ENCODE measurements around the gene PANK1.
A peak's percentile ranks its signal among the peaks of the same experiment; 100 is the strongest.

Gene PANK1

DNA sequence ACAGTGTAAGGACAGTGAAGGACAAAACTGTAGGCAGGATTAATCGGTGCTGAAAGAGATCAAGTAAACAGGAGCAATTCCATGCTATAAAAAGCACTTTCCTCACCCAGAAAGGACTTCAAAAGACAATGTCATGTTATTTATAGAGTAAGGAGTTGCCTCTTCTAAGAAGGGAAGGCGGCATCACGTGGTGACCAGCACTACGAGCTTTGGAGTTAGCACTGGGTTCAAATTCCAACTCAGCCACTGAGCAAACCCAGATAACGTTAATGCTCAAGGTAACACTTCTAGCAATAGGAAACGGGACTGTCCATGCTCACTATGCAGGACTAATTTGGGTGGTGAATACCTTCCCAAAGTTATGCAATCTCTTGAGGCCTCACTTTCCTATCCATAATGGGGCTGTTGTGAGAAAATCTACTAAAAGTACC is 715 bp upstream of the PANK1 start:
- H3K4me3 ChIP-seq (ENCODE audit: low read depth, low read length), result peak overlapping the region; percentile 83
- TF ChIP-seq MYC (IDR thresholded peaks at IDR 0.05; ENCODE audit: low read depth, low read length) (no peak), POLR2A (IDR thresholded peaks at IDR 0.05; ENCODE audit: extremely low read depth, insufficient read length) (no peak)
- TF ChIP-seq, protein P1, sequence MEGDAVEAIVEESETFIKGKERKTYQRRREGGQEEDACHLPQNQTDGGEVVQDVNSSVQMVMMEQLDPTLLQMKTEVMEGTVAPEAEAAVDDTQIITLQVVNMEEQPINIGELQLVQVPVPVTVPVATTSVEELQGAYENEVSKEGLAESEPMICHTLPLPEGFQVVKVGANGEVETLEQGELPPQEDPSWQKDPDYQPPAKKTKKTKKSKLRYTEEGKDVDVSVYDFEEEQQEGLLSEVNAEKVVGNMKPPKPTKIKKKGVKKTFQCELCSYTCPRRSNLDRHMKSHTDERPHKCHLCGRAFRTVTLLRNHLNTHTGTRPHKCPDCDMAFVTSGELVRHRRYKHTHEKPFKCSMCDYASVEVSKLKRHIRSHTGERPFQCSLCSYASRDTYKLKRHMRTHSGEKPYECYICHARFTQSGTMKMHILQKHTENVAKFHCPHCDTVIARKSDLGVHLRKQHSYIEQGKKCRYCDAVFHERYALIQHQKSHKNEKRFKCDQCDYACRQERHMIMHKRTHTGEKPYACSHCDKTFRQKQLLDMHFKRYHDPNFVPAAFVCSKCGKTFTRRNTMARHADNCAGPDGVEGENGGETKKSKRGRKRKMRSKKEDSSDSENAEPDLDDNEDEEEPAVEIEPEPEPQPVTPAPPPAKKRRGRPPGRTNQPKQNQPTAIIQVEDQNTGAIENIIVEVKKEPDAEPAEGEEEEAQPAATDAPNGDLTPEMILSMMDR (IDR thresholded peaks at IDR 0.05; ENCODE audit: low read depth, low read length), result no peak
- TF ChIP-seq, protein P2, sequence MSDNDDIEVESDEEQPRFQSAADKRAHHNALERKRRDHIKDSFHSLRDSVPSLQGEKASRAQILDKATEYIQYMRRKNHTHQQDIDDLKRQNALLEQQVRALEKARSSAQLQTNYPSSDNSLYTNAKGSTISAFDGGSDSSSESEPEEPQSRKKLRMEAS (IDR thresholded peaks at IDR 0.05; ENCODE audit: low read depth, low read length), result no peak
- no peak for DNase-seq (ENCODE audit: low read depth)

DNA sequence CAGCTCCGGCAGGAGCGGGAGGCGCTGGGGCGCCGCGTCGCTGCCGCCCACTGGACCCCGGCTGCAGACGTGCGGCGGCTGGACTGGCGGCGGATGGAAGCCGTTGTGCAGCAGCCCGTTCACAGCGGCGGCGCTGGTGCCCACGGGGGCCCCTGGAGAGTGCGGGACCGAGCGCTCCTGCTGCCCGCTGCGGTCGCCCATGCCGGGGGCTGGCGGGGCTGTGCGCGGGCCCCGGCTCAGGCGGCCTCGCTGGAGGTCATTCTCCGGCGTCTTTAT is 413 bp downstream of the PANK1 start:
- H3K4me3 ChIP-seq (ENCODE audit: low read depth, low read length), result peak overlapping the region; percentile 83
- TF ChIP-seq, protein P1 (IDR thresholded peaks at IDR 0.05; ENCODE audit: low read depth, low read length), result no peak
- no peak for TF ChIP-seq MYC (IDR thresholded peaks at IDR 0.05; ENCODE audit: low read depth, low read length)
- TF ChIP-seq POLR2A (IDR thresholded peaks at IDR 0.05; ENCODE audit: extremely low read depth, insufficient read length), result no peak
- TF ChIP-seq, protein P2 (IDR thresholded peaks at IDR 0.05; ENCODE audit: low read depth, low read length), result no peak
- DNase-seq (ENCODE audit: low read depth), result no peak

DNA sequence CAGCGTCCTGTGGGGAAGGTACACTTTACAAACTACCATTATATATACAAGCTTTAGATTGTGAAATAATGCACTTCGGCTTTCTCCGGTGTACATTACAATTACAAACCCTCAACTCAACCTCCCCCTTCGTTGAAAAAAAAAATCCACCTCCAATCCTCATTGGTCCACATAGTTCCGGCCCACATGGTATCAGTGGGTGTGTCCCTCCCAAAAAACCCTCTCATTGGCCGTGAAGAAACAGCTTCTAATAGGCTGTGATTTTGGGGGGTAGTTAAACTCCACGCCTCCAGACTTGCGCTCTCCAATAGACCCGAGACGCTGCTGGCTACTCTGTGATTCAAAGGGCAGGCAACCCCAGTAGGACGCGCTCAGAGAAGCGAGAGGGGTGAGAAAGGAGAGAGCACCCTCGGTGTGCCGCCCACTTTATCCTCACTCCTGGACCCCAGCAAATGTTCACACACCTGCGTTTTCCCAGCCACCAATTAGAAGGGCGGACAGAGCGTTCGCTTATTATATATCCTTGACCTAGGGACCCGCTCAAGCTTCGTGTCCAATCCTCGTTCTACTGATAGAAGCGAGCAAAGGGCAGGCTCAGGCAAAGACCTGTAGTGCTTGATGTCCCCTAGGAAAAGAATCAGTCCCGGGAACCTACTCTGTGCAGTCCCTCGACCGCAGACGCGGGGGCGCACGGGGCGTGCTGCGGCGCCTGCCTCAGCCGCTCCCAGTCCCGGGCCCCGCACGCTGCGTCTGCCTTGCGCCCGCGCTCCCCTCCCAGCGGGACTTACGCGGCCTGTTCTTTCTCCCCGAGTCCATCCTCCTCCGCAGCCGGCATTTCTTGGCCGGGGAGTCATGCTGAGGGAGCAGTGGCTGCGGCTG is 991 bp downstream of the PANK1 start:
- peak; percentile 99 for DNase-seq (ENCODE audit: low read depth)
- peak overlapping the region; percentile 83 for H3K4me3 ChIP-seq (ENCODE audit: low read depth, low read length)
- TF ChIP-seq, protein P1 (IDR thresholded peaks at IDR 0.05; ENCODE audit: low read depth, low read length), result no peak
- TF ChIP-seq, protein P2 (IDR thresholded peaks at IDR 0.05; ENCODE audit: low read depth, low read length), result peak; percentile 80
- peak; percentile 73; the same call in 1 of the 2 replicates for TF ChIP-seq MYC (IDR thresholded peaks at IDR 0.05; ENCODE audit: low read depth, low read length)
- TF ChIP-seq POLR2A (IDR thresholded peaks at IDR 0.05; ENCODE audit: extremely low read depth, insufficient read length), result peak; percentile 98

DNA sequence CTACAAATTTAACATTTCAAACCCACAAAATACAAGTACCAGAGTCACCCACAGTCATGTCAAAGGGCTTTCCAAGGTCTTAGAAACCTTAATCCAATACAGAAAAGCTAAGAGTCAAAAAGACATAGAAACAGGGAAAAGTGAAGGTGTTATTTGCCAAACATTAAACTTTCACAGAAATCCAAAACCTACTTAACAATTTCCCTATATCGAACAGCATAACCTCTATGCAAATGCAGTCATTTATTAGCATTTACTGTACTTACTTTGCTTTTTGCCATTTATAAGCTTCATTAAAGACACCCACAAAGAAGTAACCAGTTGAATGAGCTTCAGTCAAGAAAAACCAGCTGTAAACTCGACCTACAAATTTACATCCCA is 1.6 kb downstream of the PANK1 start:
- TF ChIP-seq MYC (IDR thresholded peaks at IDR 0.05; ENCODE audit: low read depth, low read length), result no peak
- no peak for TF ChIP-seq POLR2A (IDR thresholded peaks at IDR 0.05; ENCODE audit: extremely low read depth, insufficient read length)
- TF ChIP-seq, protein P1 (IDR thresholded peaks at IDR 0.05; ENCODE audit: low read depth, low read length), result no peak
- TF ChIP-seq, protein P2 (IDR thresholded peaks at IDR 0.05; ENCODE audit: low read depth, low read length), result no peak
- no peak for DNase-seq (ENCODE audit: low read depth)
- H3K4me3 ChIP-seq (ENCODE audit: low read depth, low read length), result peak overlapping the region; percentile 83

DNA sequence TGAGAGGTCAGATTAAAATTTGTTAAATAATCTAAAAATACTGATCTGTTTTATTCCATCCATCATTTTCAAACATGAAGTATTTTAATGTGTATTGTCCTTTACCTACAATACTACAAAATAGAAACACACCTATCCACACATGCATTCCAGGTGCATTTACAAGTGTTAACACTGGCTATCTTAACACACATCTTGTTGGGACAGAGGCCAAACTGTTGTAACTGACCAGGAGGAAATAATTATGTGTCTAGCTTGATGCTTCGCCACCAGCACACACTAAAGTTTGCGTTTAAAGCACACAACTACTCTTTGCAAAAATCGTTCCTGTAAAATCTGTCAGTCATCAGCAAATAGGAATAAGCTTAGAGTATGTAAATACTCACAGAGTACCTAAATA is 2.8 kb downstream of the PANK1 start:
- DNase-seq (ENCODE audit: low read depth), result no peak
- TF ChIP-seq, protein P1 (IDR thresholded peaks at IDR 0.05; ENCODE audit: low read depth, low read length), result no peak
- TF ChIP-seq POLR2A (IDR thresholded peaks at IDR 0.05; ENCODE audit: extremely low read depth, insufficient read length) (no peak), MYC (IDR thresholded peaks at IDR 0.05; ENCODE audit: low read depth, low read length) (no peak)
- TF ChIP-seq, protein P2 (IDR thresholded peaks at IDR 0.05; ENCODE audit: low read depth, low read length), result no peak
- H3K4me3 ChIP-seq (ENCODE audit: low read depth, low read length), result no peak overlapping the region
